CD14-positive monocyte (primary cell): ENCODE measurements around the gene PDE4C. TPM values are rescaled to one million over a fixed set of nuclear protein-coding genes. Genes with fewer than 3 reads are reported as not detected.
A peak's percentile ranks its signal among the peaks of the same experiment; 100 is the strongest.

ENCODE experiments used
- DNase-seq, 3 donors: peaks; one replicate each; pipeline ENCODE4 v3.0.0-alpha.2; 2011 to 2022
- H2AFZ ChIP-seq: 2 replicates; pipeline ENCODE4 v1.6.0; 2012; ENCODE audit warnings: mild to moderate bottlenecking, low read depth, low read length, inconsistent platforms; ENCODE audit not compliant: insufficient read depth, poor library complexity, severe bottlenecking
- H3K27ac ChIP-seq, 2 donors: 1 replicate in 1 of 2; 2 replicates in 1 of 2; pipeline ENCODE4 v1.5.1; 2012 to 2013; ENCODE audit warnings: low read length in 2 of 2, control low read depth in 1 of 2, inconsistent platforms in 1 of 2, low read depth in 1 of 2, mild to moderate bottlenecking in 1 of 2
- H3K27me3 ChIP-seq, 2 donors: one replicate each; pipeline versions ENCODE4 v1.6.0 to v1.6.1; 2011 to 2013; ENCODE audit warnings: low read length in 2 of 2; ENCODE audit not compliant: control insufficient read depth in 2 of 2, insufficient read depth in 2 of 2
- H3K36me3 ChIP-seq, 2 donors: replicated peaks in 1 of 2; 1 replicate in 1 of 2; 2 replicates in 1 of 2; pipeline versions ENCODE4 v1.5.1 to v1.6.1; 2012 to 2013; ENCODE audit warnings: low read length in 2 of 2, control low read depth in 1 of 2, inconsistent platforms in 1 of 2, mild to moderate bottlenecking in 1 of 2; ENCODE audit not compliant: insufficient read depth in 2 of 2, control insufficient read depth in 1 of 2
- H3K4me1 ChIP-seq, 2 donors: 1 replicate in 1 of 2; 2 replicates in 1 of 2; pipeline versions ENCODE4 v1.5.1 to v1.6.1; 2012 to 2013; ENCODE audit warnings: low read length in 2 of 2, control low read depth in 1 of 2, inconsistent platforms in 1 of 2, mild to moderate bottlenecking in 1 of 2, moderate library complexity in 1 of 2; ENCODE audit not compliant: insufficient read depth in 2 of 2, control insufficient read depth in 1 of 2
- H3K4me2 ChIP-seq: replicated peaks from 2 replicates; pipeline ENCODE3; 2012; ENCODE audit warnings: low read length, moderate library complexity, mild to moderate bottlenecking; ENCODE audit not compliant: poor library complexity, severe bottlenecking; ENCODE audit errors: extremely low read depth
- H3K4me3 ChIP-seq, 3 experiments: fragments of 200-600 bp in 1 of 3; sonication (generic) in 1 of 3; replicated peaks in 1 of 3; 1 replicate in 2 of 3; 2 replicates in 1 of 3; pipeline ENCODE4 v1.5.1; 2011 to 2013; ENCODE audit warnings: low read length in 3 of 3, mild to moderate bottlenecking in 3 of 3, control low read depth in 2 of 3, low read depth in 2 of 3, inconsistent platforms in 1 of 3, moderate library complexity in 1 of 3
- H3K79me2 ChIP-seq: 2 replicates; pipeline ENCODE4 v1.6.0; 2012; ENCODE audit warnings: mild to moderate bottlenecking, control low read depth, inconsistent platforms, low read length, moderate library complexity; ENCODE audit not compliant: insufficient read depth
- H3K9ac ChIP-seq: 2 replicates; pipeline ENCODE4 v1.6.0; 2017; ENCODE audit warnings: low read length, mild to moderate bottlenecking; ENCODE audit not compliant: insufficient read depth, poor library complexity, severe bottlenecking
- H3K9me3 ChIP-seq, 2 donors: replicated peaks in 1 of 2; 1 replicate in 1 of 2; 2 replicates in 1 of 2; pipeline versions ENCODE4 v1.5.1 to v1.6.1; 2012 to 2013; ENCODE audit warnings: low read length in 2 of 2, control low read depth in 1 of 2; ENCODE audit not compliant: control insufficient read depth in 1 of 2, insufficient read depth in 1 of 2
- H4K20me1 ChIP-seq: 2 replicates; pipeline ENCODE4 v1.6.0; 2012; ENCODE audit warnings: mild to moderate bottlenecking, low read length, control low read depth, moderate library complexity; ENCODE audit not compliant: insufficient read depth
- H3K27ac Mint-ChIP-seq, 7 donors: one replicate each; pipeline ENCODE4 v1.8.0; 2020; ENCODE audit warnings: mild to moderate bottlenecking in 7 of 7, mixed read lengths in 7 of 7, moderate library complexity in 6 of 7, inconsistent platforms in 2 of 7
- H3K27me3 Mint-ChIP-seq, 3 donors: one replicate each; pipeline ENCODE4 v1.8.0; 2021 to 2022; ENCODE audit warnings: low read depth in 3 of 3, mild to moderate bottlenecking in 3 of 3, mixed read lengths in 3 of 3, moderate library complexity in 3 of 3, inconsistent platforms in 1 of 3
- H3K36me3 Mint-ChIP-seq, 2 donors: one replicate each; pipeline ENCODE4 v1.8.0; 2020; ENCODE audit warnings: mixed read lengths in 2 of 2, inconsistent platforms in 1 of 2, mild to moderate bottlenecking in 1 of 2
- H3K4me1 Mint-ChIP-seq: one replicate; pipeline ENCODE4 v1.8.0; 2020; ENCODE audit warnings: mild to moderate bottlenecking, mixed read lengths
- H3K4me3 Mint-ChIP-seq, 2 donors: one replicate each; pipeline ENCODE4 v1.8.0; 2020; ENCODE audit warnings: mild to moderate bottlenecking in 2 of 2, mixed read lengths in 2 of 2, moderate library complexity in 1 of 2
- H3K9me3 Mint-ChIP-seq, 7 donors: one replicate each; pipeline ENCODE4 v1.8.0; 2020 to 2022; ENCODE audit warnings: mixed read lengths in 7 of 7, mild to moderate bottlenecking in 6 of 7, moderate library complexity in 6 of 7, inconsistent platforms in 2 of 7
- WGBS: methylation state at CpG from one replicate; pipeline ENCODE4 v1.1.5; 2013; ENCODE audit warnings: missing lambda C conversion rate; ENCODE audit not compliant: insufficient coverage; 5-methylcytosine and 5-hydroxymethylcytosine counted together
- intact Hi-C, 2 donors: fragments of 100-400 bp; cut with micrococcal nuclease; formaldehyde crosslinking; loops; one replicate each; pipeline versions ENCODE4 v1.15.0 to v1.15.1; 2023
- polyA plus RNA-seq, 3 donors: library from polyadenylated mRNA; depleted of rRNA in 1 of 3; unstranded in 2 of 3; stranded (reverse) in 1 of 3; fragments of 300-500 nt in 2 of 3; fragments of >200 nt in 1 of 3; fragmentation: Illumina TruSeq in 2 of 3; gene quantifications; 1 replicate in 2 of 3; 2 replicates in 1 of 3; pipeline ENCODE4 v1.2.3, GENCODE V29; 2012 to 2021
- TF ChIP-seq, protein P1 (sequence below): fragments of 200-600 bp; IDR thresholded peaks from one replicate; pipeline ENCODE4 v1.8.0; 2022; ENCODE audit warnings: antibody characterized with exemption, mild to moderate bottlenecking

PDE4C gene
- polyA plus RNA-seq, 3 donors = not detected

DNA sequence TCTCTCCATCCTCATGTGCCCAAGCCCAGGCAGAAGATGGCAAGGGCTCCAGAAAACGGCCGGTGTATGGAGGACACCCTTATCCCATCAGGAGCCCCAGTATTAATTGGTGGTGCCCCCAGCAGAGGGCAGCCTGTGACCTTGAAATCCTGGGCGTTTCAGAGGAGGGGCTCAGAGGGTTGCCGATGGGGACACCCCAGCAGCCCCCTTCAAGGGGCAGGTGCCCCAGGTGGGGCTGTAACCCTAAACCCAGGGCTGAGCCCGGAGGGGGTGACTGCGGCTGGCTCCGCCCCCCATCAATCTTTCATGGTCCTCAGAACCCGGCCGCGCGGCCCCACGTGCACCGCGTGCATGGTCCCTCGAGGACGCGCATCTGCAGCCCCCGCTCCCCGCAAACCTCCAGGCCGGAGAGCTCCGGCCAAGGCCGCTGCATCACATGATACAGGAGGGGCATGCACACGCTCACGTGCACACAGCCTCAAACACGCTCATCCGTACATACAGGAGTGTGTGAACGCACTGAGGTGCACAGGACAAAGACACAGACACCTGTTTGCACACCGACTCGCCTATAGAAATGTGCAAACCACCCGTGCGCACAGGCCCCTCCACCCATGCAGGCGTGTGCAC is 23.3 kb downstream of the PDE4C start:
- Histone ChIP-seq H2AFZ (peak overlapping the region; percentile 85), H3K27me3 (peaks cover 0 to 7% of the 10 kb centered on the region in 2 donors), H3K4me3 (peak overlapping the region; percentile 51 to 89 (median 82)), H3K27ac (no peak overlapping the region), H4K20me1 (peaks cover 11% of the 10 kb centered on the region), H3K4me2 (peak overlapping the region; percentile 96), H3K9me3 (no peaks in the 10 kb centered on the region), H3K79me2 (peaks cover 5% of the 10 kb centered on the region), H3K36me3 (peaks cover 9 to 23% of the 10 kb centered on the region in 2 donors), H3K4me1 (peaks cover 23 to 29% of the 10 kb centered on the region in 2 donors), H3K9ac (peak overlapping the region; percentile 47)
- Mint-ChIP-seq H3K27me3 (peaks cover 11 to 25% (median 16%) of the 10 kb centered on the region in 3 donors), H3K9me3 (no peaks in the 10 kb centered on the region), H3K4me1 (peaks cover 24% of the 10 kb centered on the region), H3K4me3 (peak overlapping the region; percentile 90 to 93), H3K27ac (peak overlapping the region in 4 of 7 donors; percentile 79 to 95 (median 88)), H3K36me3 (peaks cover 35 to 40% of the 10 kb centered on the region in 2 donors)
- intact Hi-C loops = loop anchor here (10.0 kb wide), 2 partner anchors 48 to 212 kb away; partner anchors contain the start of genes PIK3R2 (in 1 of the 2) and SSBP4 (in 1 of the 2)
- peak in 1 of 3 donors; percentile 41 for DNase-seq
- TF ChIP-seq, protein P1, sequence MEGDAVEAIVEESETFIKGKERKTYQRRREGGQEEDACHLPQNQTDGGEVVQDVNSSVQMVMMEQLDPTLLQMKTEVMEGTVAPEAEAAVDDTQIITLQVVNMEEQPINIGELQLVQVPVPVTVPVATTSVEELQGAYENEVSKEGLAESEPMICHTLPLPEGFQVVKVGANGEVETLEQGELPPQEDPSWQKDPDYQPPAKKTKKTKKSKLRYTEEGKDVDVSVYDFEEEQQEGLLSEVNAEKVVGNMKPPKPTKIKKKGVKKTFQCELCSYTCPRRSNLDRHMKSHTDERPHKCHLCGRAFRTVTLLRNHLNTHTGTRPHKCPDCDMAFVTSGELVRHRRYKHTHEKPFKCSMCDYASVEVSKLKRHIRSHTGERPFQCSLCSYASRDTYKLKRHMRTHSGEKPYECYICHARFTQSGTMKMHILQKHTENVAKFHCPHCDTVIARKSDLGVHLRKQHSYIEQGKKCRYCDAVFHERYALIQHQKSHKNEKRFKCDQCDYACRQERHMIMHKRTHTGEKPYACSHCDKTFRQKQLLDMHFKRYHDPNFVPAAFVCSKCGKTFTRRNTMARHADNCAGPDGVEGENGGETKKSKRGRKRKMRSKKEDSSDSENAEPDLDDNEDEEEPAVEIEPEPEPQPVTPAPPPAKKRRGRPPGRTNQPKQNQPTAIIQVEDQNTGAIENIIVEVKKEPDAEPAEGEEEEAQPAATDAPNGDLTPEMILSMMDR = peak; percentile 19
- WGBS = 2% methylated on average over 29 of the region's 32 CpGs

DNA sequence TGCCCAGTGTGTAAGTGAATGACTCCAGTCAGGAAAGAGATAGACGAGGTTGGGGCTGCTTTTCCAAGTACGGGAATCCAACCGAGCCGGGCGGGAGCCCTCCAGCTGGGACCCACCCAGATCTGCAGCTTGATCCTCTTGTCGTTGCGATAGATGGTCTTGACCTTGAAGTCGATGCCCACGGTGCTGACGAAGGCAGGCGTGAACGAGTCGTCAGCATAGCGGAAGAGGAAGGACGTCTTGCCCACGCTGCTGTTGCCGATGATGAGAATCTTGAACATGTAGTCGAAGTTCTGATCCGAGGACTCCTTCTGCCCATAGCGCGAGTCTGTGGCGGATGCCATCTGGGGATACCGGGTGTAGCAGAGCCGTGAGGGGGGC is 23.9 kb downstream of the PDE4C start:
- intact Hi-C loops = loop anchor here (10.0 kb wide), 2 partner anchors 48 to 212 kb away; partner anchors contain the start of genes PIK3R2 (in 1 of the 2) and SSBP4 (in 1 of the 2)

More for the DNA sequence above, 23.9 kb downstream of the PDE4C start:
- peaks cover 11 to 25% (median 13%) of the 10 kb centered on the region in 3 donors for H3K27me3 Mint-ChIP-seq
- H3K79me2 ChIP-seq = peaks cover 5% of the 10 kb centered on the region
- no peaks in the 10 kb centered on the region for H3K9me3 ChIP-seq
- no peak overlapping the region for H2AFZ ChIP-seq
- H3K36me3 ChIP-seq = peaks cover 12 to 28% of the 10 kb centered on the region in 2 donors
- peak overlapping the region; percentile 90 to 93 for H3K4me3 Mint-ChIP-seq
- H3K9ac ChIP-seq = no peak overlapping the region
- WGBS = 80% methylated on average over 24 of the region's 24 CpGs
- H3K36me3 Mint-ChIP-seq = peaks cover 38 to 45% of the 10 kb centered on the region in 2 donors
- DNase-seq = no peak
- H3K4me3 ChIP-seq = peak overlapping the region in 1 of 3 experiments; percentile 89
- peaks cover 24% of the 10 kb centered on the region for H3K4me1 Mint-ChIP-seq
- H3K4me1 ChIP-seq = peaks cover 23 to 29% of the 10 kb centered on the region in 2 donors
- H3K9me3 Mint-ChIP-seq = no peaks in the 10 kb centered on the region
- peak overlapping the region in 1 of 7 donors; percentile 37 for H3K27ac Mint-ChIP-seq
- peaks cover 0 to 7% of the 10 kb centered on the region in 2 donors for H3K27me3 ChIP-seq
- H4K20me1 ChIP-seq = peaks cover 11% of the 10 kb centered on the region
- H3K4me2 ChIP-seq = peak overlapping the region; percentile 96
- TF ChIP-seq, protein P1 = no peak
- H3K27ac ChIP-seq = no peak overlapping the region
